Esophagus muscularis mucosa (tissue), 4 donors: Measurements from ENCODE around the gene ARMC9. TPM values are rescaled to one million over a fixed set of nuclear protein-coding genes. Genes with fewer than 3 reads are reported as not detected.
"Not testable (repeated sequence)": the region's sequence is repeated elsewhere in the genome, so short reads cannot be mapped to it uniquely, and the experiment has no call there.

Source experiments
- DNase-seq: peaks from one replicate; pipeline ENCODE4 v3.0.0-alpha.2; 2017; ENCODE audit errors: extremely low spot score
- H3K27ac ChIP-seq, 4 donors: fragments of 200-600 bp; sonication (generic); replicated peaks in 1 of 4; 1 replicate in 3 of 4; 2 replicates in 1 of 4; pipeline ENCODE4 v1.5.1; 2016 to 2019; ENCODE audit warnings: mild to moderate bottlenecking in 1 of 4
- H3K27me3 ChIP-seq, 4 donors: fragments of 200-600 bp; sonication (generic); one replicate each; pipeline versions ENCODE4 v1.5.1 to v1.6.0; 2016 to 2019
- H3K36me3 ChIP-seq, 4 donors: fragments of 200-600 bp; sonication (generic); one replicate each; pipeline ENCODE4 v1.5.1; 2016 to 2019
- H3K4me1 ChIP-seq, 4 donors: fragments of 200-600 bp; sonication (generic); one replicate each; pipeline ENCODE4 v1.5.1; 2016 to 2019
- H3K4me3 ChIP-seq, 4 donors: fragments of 200-600 bp; sonication (generic); 1 replicate in 2 of 4; 2 replicates in 2 of 4; pipeline ENCODE4 v1.5.1; 2016 to 2019; ENCODE audit warnings: mild to moderate bottlenecking in 4 of 4, moderate library complexity in 1 of 4
- H3K9me3 ChIP-seq, 4 donors: fragments of 200-600 bp; sonication (generic); 1 replicate in 3 of 4; 2 replicates in 1 of 4; pipeline ENCODE4 v1.5.1; 2016 to 2019
- EP300 ChIP-seq: sonication (generic); formaldehyde crosslinking; IDR thresholded peaks from one replicate; pipeline ENCODE4 v1.6.1; 2017; ENCODE audit warnings: antibody characterized with exemption
- POLR2A ChIP-seq: fragments of 450-650 bp; IDR thresholded peaks from one replicate; pipeline ENCODE4 v1.6.1; 2017; ENCODE audit warnings: antibody characterized with exemption, moderate library complexity, mild to moderate bottlenecking, low read depth
- POLR2AphosphoS5 ChIP-seq, 2 donors: sonication (generic); formaldehyde crosslinking; IDR thresholded peaks; one replicate each; pipeline ENCODE4 v1.6.1; 2017; ENCODE audit warnings: antibody characterized with exemption in 2 of 2
- WGBS: methylation state at CpG from one replicate; pipeline ENCODE4 v1.1.5; 2018; 5-methylcytosine and 5-hydroxymethylcytosine counted together
- intact Hi-C: fragments of 100-400 bp; cut with DNase I; formaldehyde crosslinking; loops from one replicate; pipeline ENCODE4 v1.15.1; 2023
- total RNA-seq, 4 donors: library from RNA; depleted of rRNA; stranded (reverse); fragments of >200 nt; gene quantifications; one replicate each; pipeline versions ENCODE4 v1.1.0 to v1.2.1, GENCODE V29; 2016
- TF ChIP-seq, protein P1 (sequence below), 3 experiments: fragments of 200-600 bp in 2 of 3; fragments of 450-650 bp in 1 of 3; sonication (generic) in 2 of 3; IDR thresholded peaks; one replicate each; pipeline ENCODE4 v1.5.1; 2017 to 2019; ENCODE audit warnings: antibody characterized with exemption in 3 of 3, mild to moderate bottlenecking in 2 of 3, moderate library complexity in 1 of 3

The ARMC9 gene
- total RNA-seq, 4 donors from 2014 or later = 119 to 262 (median 152) TPM

DNA sequence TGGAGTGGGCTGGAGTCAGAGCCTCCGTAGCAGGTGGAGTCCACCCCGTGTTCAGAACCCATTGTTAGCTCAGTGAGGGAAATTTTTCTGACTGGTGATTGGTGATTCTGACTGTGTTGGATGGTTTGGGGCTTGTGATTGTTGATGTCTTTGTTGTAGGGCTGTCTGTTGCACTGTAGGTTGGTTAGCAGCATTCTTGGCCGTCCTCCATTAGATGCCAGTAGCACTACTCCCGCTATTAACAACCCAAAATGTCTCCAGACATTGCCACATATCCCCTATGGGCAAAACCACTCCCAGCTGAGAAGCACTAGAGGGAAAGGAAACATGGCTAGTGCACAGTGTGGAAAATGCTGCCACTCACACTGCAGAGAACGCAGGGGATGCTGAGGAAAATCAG is 51.7 kb downstream of the ARMC9 start:
- intact Hi-C loops = no loop called here
- H3K4me3 ChIP-seq = no peak overlapping the region
- no peaks in the 10 kb centered on the region for H3K9me3 ChIP-seq
- no peaks in the 10 kb centered on the region for H3K27me3 ChIP-seq
- H3K36me3 ChIP-seq = peaks cover 0 to 94% (median 49%) of the 10 kb centered on the region in 4 donors
- 86% methylated on average over 5 of the region's 5 CpGs for WGBS
- DNase-seq = no peak
- no peak overlapping the region for H3K27ac ChIP-seq
- peaks cover 0 to 4% (median 0%) of the 10 kb centered on the region in 4 donors for H3K4me1 ChIP-seq
- TF ChIP-seq POLR2A (no peak), POLR2AphosphoS5 (IDR thresholded peaks at IDR 0.05) (peak in 1 of 2 donors; percentile 25), EP300 (no peak)
- TF ChIP-seq, protein P1, sequence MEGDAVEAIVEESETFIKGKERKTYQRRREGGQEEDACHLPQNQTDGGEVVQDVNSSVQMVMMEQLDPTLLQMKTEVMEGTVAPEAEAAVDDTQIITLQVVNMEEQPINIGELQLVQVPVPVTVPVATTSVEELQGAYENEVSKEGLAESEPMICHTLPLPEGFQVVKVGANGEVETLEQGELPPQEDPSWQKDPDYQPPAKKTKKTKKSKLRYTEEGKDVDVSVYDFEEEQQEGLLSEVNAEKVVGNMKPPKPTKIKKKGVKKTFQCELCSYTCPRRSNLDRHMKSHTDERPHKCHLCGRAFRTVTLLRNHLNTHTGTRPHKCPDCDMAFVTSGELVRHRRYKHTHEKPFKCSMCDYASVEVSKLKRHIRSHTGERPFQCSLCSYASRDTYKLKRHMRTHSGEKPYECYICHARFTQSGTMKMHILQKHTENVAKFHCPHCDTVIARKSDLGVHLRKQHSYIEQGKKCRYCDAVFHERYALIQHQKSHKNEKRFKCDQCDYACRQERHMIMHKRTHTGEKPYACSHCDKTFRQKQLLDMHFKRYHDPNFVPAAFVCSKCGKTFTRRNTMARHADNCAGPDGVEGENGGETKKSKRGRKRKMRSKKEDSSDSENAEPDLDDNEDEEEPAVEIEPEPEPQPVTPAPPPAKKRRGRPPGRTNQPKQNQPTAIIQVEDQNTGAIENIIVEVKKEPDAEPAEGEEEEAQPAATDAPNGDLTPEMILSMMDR (IDR thresholded peaks at IDR 0.05) = no peak

DNA sequence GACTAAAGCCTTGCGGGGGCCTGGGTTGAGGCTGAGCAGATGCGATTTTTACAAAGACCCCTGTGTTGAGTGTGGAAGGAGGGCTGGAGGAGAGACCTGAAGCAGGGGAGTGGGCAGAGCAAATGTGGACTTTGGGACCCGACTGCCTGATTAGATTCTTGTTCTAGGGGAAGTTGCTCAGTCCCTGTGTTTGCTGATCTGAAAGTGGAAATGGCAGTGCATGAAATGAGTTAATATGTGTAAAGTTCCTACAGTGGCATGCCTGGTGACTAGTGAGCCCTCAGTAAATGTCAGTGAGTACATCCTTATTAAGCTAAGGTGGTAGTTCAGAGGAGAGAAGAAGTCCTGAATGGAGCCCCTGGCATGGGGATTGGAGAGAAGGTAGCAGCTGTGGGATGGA is 52.3 kb downstream of the ARMC9 start:
- H3K36me3 ChIP-seq = peaks cover 0 to 94% (median 50%) of the 10 kb centered on the region in 4 donors
- H3K9me3 ChIP-seq = no peaks in the 10 kb centered on the region
- WGBS = 76% methylated on average over 3 of the region's 3 CpGs
- TF ChIP-seq, protein P1 (IDR thresholded peaks at IDR 0.05) = no peak
- no peak for TF ChIP-seq POLR2A
- TF ChIP-seq EP300 = no peak
- TF ChIP-seq POLR2AphosphoS5 (IDR thresholded peaks at IDR 0.05) = no peak
- H3K4me1 ChIP-seq = peaks cover 0 to 4% (median 0%) of the 10 kb centered on the region in 4 donors
- DNase-seq = no peak
- intact Hi-C loops = no loop called here
- H3K27ac ChIP-seq = no peak overlapping the region
- H3K4me3 ChIP-seq = no peak overlapping the region
- no peaks in the 10 kb centered on the region for H3K27me3 ChIP-seq

DNA sequence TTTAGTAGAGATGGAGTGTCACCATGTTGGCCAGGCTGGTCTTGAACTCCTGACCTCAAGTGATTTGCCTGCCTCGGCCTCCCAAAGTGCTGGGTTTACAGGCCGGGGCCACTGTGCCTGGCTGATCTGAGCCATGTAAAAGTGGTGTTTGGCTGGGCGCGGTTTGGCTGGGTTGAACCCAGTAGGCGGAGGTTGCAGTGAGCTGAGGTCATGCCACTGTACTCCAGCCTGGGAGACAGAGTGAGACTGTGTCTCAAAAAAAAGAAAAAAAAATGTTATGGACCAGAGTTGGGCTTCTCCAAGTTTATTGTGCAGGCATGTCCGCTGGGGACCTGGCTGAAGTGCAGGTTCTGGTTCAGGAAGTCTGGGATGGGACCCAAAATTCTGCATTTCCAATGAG is 54.9 kb downstream of the ARMC9 start:
- WGBS = 93% methylated on average over 4 of the region's 6 CpGs
- H3K27me3 ChIP-seq, H3K4me3 ChIP-seq, H3K9me3 ChIP-seq, H3K27ac ChIP-seq, intact Hi-C loops, DNase-seq, H3K4me1 ChIP-seq: not testable (repeated sequence)
- peaks cover 0 to 96% (median 54%) of the 10 kb centered on the region in 4 donors for H3K36me3 ChIP-seq

DNA sequence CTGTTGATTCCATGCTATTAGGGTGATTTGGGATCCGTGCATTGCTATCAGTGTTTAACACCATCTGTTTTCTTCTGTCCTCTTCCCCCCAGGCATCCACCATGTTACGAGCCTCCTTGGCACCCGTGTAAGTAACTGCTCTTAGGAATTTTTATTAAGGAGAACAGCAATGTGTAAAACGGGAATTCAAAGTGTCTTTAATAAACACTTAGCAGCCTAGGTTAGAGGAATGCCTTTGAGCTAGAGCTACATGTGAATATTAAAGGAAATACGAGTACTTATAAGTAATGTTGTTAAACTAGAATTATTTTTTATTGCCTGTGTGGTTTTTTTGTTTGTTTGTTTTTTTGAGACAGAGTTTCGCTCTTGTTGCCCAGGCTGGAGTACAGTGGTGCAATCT is 58.1 kb downstream of the ARMC9 start:
- intact Hi-C loops = no loop called here
- no peak for DNase-seq
- Histone ChIP-seq H3K4me1 (peaks cover 0 to 3% (median 0%) of the 10 kb centered on the region in 4 donors), H3K36me3 (peaks cover 0 to 98% (median 61%) of the 10 kb centered on the region in 4 donors), H3K4me3 (no peak overlapping the region), H3K9me3 (no peaks in the 10 kb centered on the region), H3K27me3 (no peaks in the 10 kb centered on the region), H3K27ac (no peak overlapping the region)
- WGBS = 80% methylated on average over 6 of the region's 6 CpGs
- TF ChIP-seq EP300 (no peak), POLR2AphosphoS5 (IDR thresholded peaks at IDR 0.05) (no peak), POLR2A (no peak)
- TF ChIP-seq, protein P1 (IDR thresholded peaks at IDR 0.05) = no peak

DNA sequence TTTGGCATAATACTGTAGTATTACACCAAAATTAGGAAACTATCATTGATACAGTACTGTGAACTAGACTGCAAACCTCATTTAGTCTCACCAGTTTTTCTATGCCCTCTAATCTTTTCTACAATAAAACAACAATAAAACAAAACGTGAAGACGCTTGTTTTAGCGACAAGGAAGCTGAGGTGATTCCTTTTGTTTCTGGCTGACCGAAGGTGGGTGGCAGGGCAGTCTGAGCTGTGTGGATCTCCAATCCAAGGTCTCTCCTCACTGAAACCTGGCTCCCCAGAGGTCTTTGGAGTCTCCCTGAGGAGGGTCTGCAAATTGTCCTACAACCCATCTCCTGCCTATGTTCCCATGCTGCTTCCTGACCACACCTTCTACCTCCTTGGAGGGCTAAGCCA is 59.3 kb downstream of the ARMC9 start:
- H3K27ac ChIP-seq = no peak overlapping the region
- no peak for TF ChIP-seq POLR2AphosphoS5 (IDR thresholded peaks at IDR 0.05)
- TF ChIP-seq POLR2A = no peak
- TF ChIP-seq EP300 = no peak
- WGBS = 89% methylated on average over 4 of the region's 4 CpGs
- no peaks in the 10 kb centered on the region for H3K27me3 ChIP-seq
- H3K36me3 ChIP-seq = peaks cover 0 to 98% (median 72%) of the 10 kb centered on the region in 4 donors
- H3K4me3 ChIP-seq = no peak overlapping the region
- no peaks in the 10 kb centered on the region for H3K4me1 ChIP-seq
- no peak for DNase-seq
- intact Hi-C loops = no loop called here
- no peaks in the 10 kb centered on the region for H3K9me3 ChIP-seq

DNA sequence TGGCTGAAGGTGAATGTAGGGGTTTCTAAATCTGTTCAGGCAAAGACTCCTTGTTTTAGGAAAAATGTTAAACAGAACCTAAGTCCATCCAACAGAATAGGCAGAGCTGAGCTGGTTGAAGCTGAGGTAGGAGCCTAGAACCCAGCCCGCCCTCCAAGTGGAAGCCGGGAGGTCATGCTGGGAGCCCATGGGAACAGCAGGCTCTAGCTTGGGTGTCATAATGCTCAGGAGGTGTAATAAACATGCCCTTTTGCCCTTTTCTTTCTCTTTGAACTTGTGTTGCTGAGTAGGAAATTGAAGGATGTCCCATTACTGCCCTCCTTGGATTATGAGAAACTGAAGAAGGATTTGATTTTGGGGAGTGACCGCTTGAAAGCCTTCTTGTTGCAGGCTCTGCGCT is 60.3 kb downstream of the ARMC9 start:
- DNase-seq = no peak
- TF ChIP-seq EP300 = no peak
- TF ChIP-seq POLR2AphosphoS5 (IDR thresholded peaks at IDR 0.05) = no peak
- TF ChIP-seq POLR2A = no peak
- TF ChIP-seq, protein P1 (IDR thresholded peaks at IDR 0.05) = no peak
- Histone ChIP-seq H3K4me3 (no peak overlapping the region), H3K4me1 (no peaks in the 10 kb centered on the region), H3K36me3 (peaks cover 0 to 98% (median 72%) of the 10 kb centered on the region in 4 donors), H3K9me3 (no peaks in the 10 kb centered on the region), H3K27me3 (no peaks in the 10 kb centered on the region), H3K27ac (no peak overlapping the region)
- WGBS = 98% methylated on average over 4 of the region's 4 CpGs
- intact Hi-C loops = no loop called here
